CD14-positive monocyte (primary cell): ENCODE data around the gene DUOX2. TPM values are rescaled to one million over a fixed set of nuclear protein-coding genes. Genes with fewer than 3 reads are reported as not detected.
A peak's percentile ranks its signal among the peaks of the same experiment; 100 is the strongest.

Experiments used
- DNase-seq, 3 donors: peaks; one replicate each; pipeline ENCODE4 v3.0.0-alpha.2; 2011 to 2022
- H2AFZ ChIP-seq: 2 replicates; pipeline ENCODE4 v1.6.0; 2012; ENCODE audit warnings: mild to moderate bottlenecking, low read depth, low read length, inconsistent platforms; ENCODE audit not compliant: insufficient read depth, poor library complexity, severe bottlenecking
- H3K27ac ChIP-seq, 2 donors: 1 replicate in 1 of 2; 2 replicates in 1 of 2; pipeline ENCODE4 v1.5.1; 2012 to 2013; ENCODE audit warnings: low read length in 2 of 2, control low read depth in 1 of 2, inconsistent platforms in 1 of 2, low read depth in 1 of 2, mild to moderate bottlenecking in 1 of 2
- H3K27me3 ChIP-seq, 2 donors: one replicate each; pipeline versions ENCODE4 v1.6.0 to v1.6.1; 2011 to 2013; ENCODE audit warnings: low read length in 2 of 2; ENCODE audit not compliant: control insufficient read depth in 2 of 2, insufficient read depth in 2 of 2
- H3K36me3 ChIP-seq, 2 donors: replicated peaks in 1 of 2; 1 replicate in 1 of 2; 2 replicates in 1 of 2; pipeline versions ENCODE4 v1.5.1 to v1.6.1; 2012 to 2013; ENCODE audit warnings: low read length in 2 of 2, control low read depth in 1 of 2, inconsistent platforms in 1 of 2, mild to moderate bottlenecking in 1 of 2; ENCODE audit not compliant: insufficient read depth in 2 of 2, control insufficient read depth in 1 of 2
- H3K4me1 ChIP-seq, 2 donors: 1 replicate in 1 of 2; 2 replicates in 1 of 2; pipeline versions ENCODE4 v1.5.1 to v1.6.1; 2012 to 2013; ENCODE audit warnings: low read length in 2 of 2, control low read depth in 1 of 2, inconsistent platforms in 1 of 2, mild to moderate bottlenecking in 1 of 2, moderate library complexity in 1 of 2; ENCODE audit not compliant: insufficient read depth in 2 of 2, control insufficient read depth in 1 of 2
- H3K4me2 ChIP-seq: replicated peaks from 2 replicates; pipeline ENCODE3; 2012; ENCODE audit warnings: low read length, moderate library complexity, mild to moderate bottlenecking; ENCODE audit not compliant: poor library complexity, severe bottlenecking; ENCODE audit errors: extremely low read depth
- H3K4me3 ChIP-seq, 3 experiments: fragments of 200-600 bp in 1 of 3; sonication (generic) in 1 of 3; replicated peaks in 1 of 3; 1 replicate in 2 of 3; 2 replicates in 1 of 3; pipeline ENCODE4 v1.5.1; 2011 to 2013; ENCODE audit warnings: low read length in 3 of 3, mild to moderate bottlenecking in 3 of 3, control low read depth in 2 of 3, low read depth in 2 of 3, inconsistent platforms in 1 of 3, moderate library complexity in 1 of 3
- H3K79me2 ChIP-seq: 2 replicates; pipeline ENCODE4 v1.6.0; 2012; ENCODE audit warnings: mild to moderate bottlenecking, control low read depth, inconsistent platforms, low read length, moderate library complexity; ENCODE audit not compliant: insufficient read depth
- H3K9ac ChIP-seq: 2 replicates; pipeline ENCODE4 v1.6.0; 2017; ENCODE audit warnings: low read length, mild to moderate bottlenecking; ENCODE audit not compliant: insufficient read depth, poor library complexity, severe bottlenecking
- H3K9me3 ChIP-seq, 2 donors: replicated peaks in 1 of 2; 1 replicate in 1 of 2; 2 replicates in 1 of 2; pipeline versions ENCODE4 v1.5.1 to v1.6.1; 2012 to 2013; ENCODE audit warnings: low read length in 2 of 2, control low read depth in 1 of 2; ENCODE audit not compliant: control insufficient read depth in 1 of 2, insufficient read depth in 1 of 2
- H4K20me1 ChIP-seq: 2 replicates; pipeline ENCODE4 v1.6.0; 2012; ENCODE audit warnings: mild to moderate bottlenecking, low read length, control low read depth, moderate library complexity; ENCODE audit not compliant: insufficient read depth
- H3K27ac Mint-ChIP-seq, 7 donors: one replicate each; pipeline ENCODE4 v1.8.0; 2020; ENCODE audit warnings: mild to moderate bottlenecking in 7 of 7, mixed read lengths in 7 of 7, moderate library complexity in 6 of 7, inconsistent platforms in 2 of 7
- H3K27me3 Mint-ChIP-seq, 3 donors: one replicate each; pipeline ENCODE4 v1.8.0; 2021 to 2022; ENCODE audit warnings: low read depth in 3 of 3, mild to moderate bottlenecking in 3 of 3, mixed read lengths in 3 of 3, moderate library complexity in 3 of 3, inconsistent platforms in 1 of 3
- H3K36me3 Mint-ChIP-seq, 2 donors: one replicate each; pipeline ENCODE4 v1.8.0; 2020; ENCODE audit warnings: mixed read lengths in 2 of 2, inconsistent platforms in 1 of 2, mild to moderate bottlenecking in 1 of 2
- H3K4me1 Mint-ChIP-seq: one replicate; pipeline ENCODE4 v1.8.0; 2020; ENCODE audit warnings: mild to moderate bottlenecking, mixed read lengths
- H3K4me3 Mint-ChIP-seq, 2 donors: one replicate each; pipeline ENCODE4 v1.8.0; 2020; ENCODE audit warnings: mild to moderate bottlenecking in 2 of 2, mixed read lengths in 2 of 2, moderate library complexity in 1 of 2
- H3K9me3 Mint-ChIP-seq, 7 donors: one replicate each; pipeline ENCODE4 v1.8.0; 2020 to 2022; ENCODE audit warnings: mixed read lengths in 7 of 7, mild to moderate bottlenecking in 6 of 7, moderate library complexity in 6 of 7, inconsistent platforms in 2 of 7
- CTCF ChIP-seq: fragments of 200-600 bp; IDR thresholded peaks from one replicate; pipeline ENCODE4 v1.8.0; 2022; ENCODE audit warnings: antibody characterized with exemption, mild to moderate bottlenecking
- WGBS: methylation state at CpG from one replicate; pipeline ENCODE4 v1.1.5; 2013; ENCODE audit warnings: missing lambda C conversion rate; ENCODE audit not compliant: insufficient coverage; 5-methylcytosine and 5-hydroxymethylcytosine counted together
- intact Hi-C, 2 donors: fragments of 100-400 bp; cut with micrococcal nuclease; formaldehyde crosslinking; loops; one replicate each; pipeline versions ENCODE4 v1.15.0 to v1.15.1; 2023
- polyA plus RNA-seq, 3 donors: library from polyadenylated mRNA; depleted of rRNA in 1 of 3; unstranded in 2 of 3; stranded (reverse) in 1 of 3; fragments of 300-500 nt in 2 of 3; fragments of >200 nt in 1 of 3; fragmentation: Illumina TruSeq in 2 of 3; gene quantifications; 1 replicate in 2 of 3; 2 replicates in 1 of 3; pipeline ENCODE4 v1.2.3, GENCODE V29; 2012 to 2021

DUOX2 gene
- polyA plus RNA-seq, 3 donors = 0.01 TPM; not detected in 2

GRCh38 chr15:45121020-45121419 lies 7.0 kb upstream of the DUOX2 start:
- Histone ChIP-seq H3K9me3 (peaks cover 0 to 16% of the 10 kb centered on the region in 2 donors), H3K27ac (no peak overlapping the region), H3K4me3 (no peak overlapping the region), H4K20me1 (no peaks in the 10 kb centered on the region), H3K27me3 (peaks cover 24 to 34% of the 10 kb centered on the region in 2 donors), H3K79me2 (no peaks in the 10 kb centered on the region), H3K4me1 (peaks cover 14 to 24% of the 10 kb centered on the region in 2 donors), H3K9ac (no peak overlapping the region), H3K36me3 (no peaks in the 10 kb centered on the region), H3K4me2 (no peak overlapping the region), H2AFZ (no peak overlapping the region)
- H3K27me3 Mint-ChIP-seq = peaks cover 39 to 59% (median 52%) of the 10 kb centered on the region in 3 donors
- intact Hi-C loops = loop anchor here in 1 of 2 donors (5.0 kb wide), 1 partner anchor 86 kb away; no protein-coding TSS in a partner anchor
- no peak for TF ChIP-seq CTCF
- peak overlapping the region in 1 of 2 donors; percentile 10 for H3K4me3 Mint-ChIP-seq
- no CpG with 5 or more reads among the region's 3 CpGs for whole genome bisulfite sequencing
- H3K36me3 Mint-ChIP-seq = peaks cover 0 to 7% of the 10 kb centered on the region in 2 donors
- peaks cover 25% of the 10 kb centered on the region for H3K4me1 Mint-ChIP-seq
- H3K9me3 Mint-ChIP-seq = peaks cover 0 to 12% (median 7%) of the 10 kb centered on the region in 7 donors
- DNase-seq = no peak
- no peak overlapping the region for H3K27ac Mint-ChIP-seq

DNA sequence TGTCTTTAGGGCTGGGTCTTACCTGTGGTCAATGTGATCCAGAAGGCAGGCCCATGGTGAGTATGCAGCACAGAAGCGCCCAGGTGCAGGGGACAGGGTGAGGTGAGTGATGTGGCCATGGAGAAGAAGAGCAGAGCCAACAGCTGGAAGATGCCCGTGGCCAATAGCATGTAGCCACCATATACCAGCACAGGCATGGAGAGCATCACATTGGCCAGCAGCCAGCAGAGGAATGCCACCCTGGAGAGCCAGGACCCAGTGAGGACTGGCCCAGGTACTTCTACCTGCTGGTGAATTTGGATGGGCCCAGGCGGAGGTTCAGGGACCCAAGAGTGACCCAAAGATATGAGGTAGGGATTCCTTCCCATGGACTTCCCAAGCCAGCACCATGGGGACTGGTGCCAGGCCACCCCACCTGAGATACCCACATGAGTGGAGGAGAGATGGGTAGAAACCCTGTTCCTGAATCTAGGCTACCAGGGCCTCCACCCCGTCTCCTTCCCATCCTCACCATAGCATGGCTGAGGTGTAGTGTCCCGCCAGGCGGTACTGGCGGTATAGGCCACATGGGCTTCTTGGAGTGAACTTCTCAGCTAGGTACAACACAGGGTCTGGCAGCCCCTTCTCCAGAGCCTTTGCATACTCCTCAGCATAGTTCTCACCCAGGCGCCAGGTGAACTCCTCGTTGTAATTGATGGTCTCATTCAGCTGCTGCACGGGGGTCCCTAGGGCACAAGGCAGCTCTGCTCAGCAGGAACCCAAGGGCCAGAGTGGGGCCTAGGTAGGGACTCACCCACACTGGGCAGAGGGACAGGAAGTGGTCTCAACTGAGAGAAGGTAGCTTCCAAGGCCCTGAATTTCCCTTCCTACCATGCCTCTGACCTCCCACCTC lies 6.4 kb upstream of the DUOX2 start:
- Mint-ChIP-seq H3K4me1 (peaks cover 25% of the 10 kb centered on the region), H3K27ac (no peak overlapping the region), H3K4me3 (no peak overlapping the region), H3K27me3 (peaks cover 39 to 59% (median 53%) of the 10 kb centered on the region in 3 donors), H3K36me3 (peaks cover 0 to 7% of the 10 kb centered on the region in 2 donors), H3K9me3 (peaks cover 0 to 12% (median 8%) of the 10 kb centered on the region in 7 donors)
- Histone ChIP-seq H3K9ac (no peak overlapping the region), H3K27ac (no peak overlapping the region), H3K79me2 (no peaks in the 10 kb centered on the region), H3K27me3 (peaks cover 25 to 34% of the 10 kb centered on the region in 2 donors), H2AFZ (no peak overlapping the region), H3K36me3 (no peaks in the 10 kb centered on the region), H4K20me1 (no peaks in the 10 kb centered on the region), H3K4me3 (no peak overlapping the region), H3K4me2 (no peak overlapping the region), H3K9me3 (peaks cover 0 to 22% of the 10 kb centered on the region in 2 donors), H3K4me1 (peaks cover 14 to 24% of the 10 kb centered on the region in 2 donors)
- TF ChIP-seq CTCF = no peak
- no peak for DNase-seq
- intact Hi-C loops = loop anchor here in 1 of 2 donors (5.0 kb wide), 1 partner anchor 87 kb away; no protein-coding TSS in a partner anchor
- 96% methylated on average over 9 of the region's 10 CpGs for WGBS
